ENCODE data around the gene BCAP31. TPM values are rescaled to one million over a fixed set of nuclear protein-coding genes. Genes with fewer than 3 reads are reported as not detected.
A peak's percentile ranks its signal among the peaks of the same experiment; 100 is the strongest.

BCAP31 gene
- total RNA-seq, 4 donors from 2014 or later = 86.6 to 177 (median 102) TPM

- DNase-seq = peak; percentile 46 to 52
These were observed 2.3 kb upstream of the BCAP31 start for GRCh38 chrX:153726286-153727122.

GRCh38 chrX:153725832-153726285 lies 1.7 kb upstream of the BCAP31 start:
- Histone ChIP-seq H3K36me3 (no peaks in the 10 kb centered on the region), H3K9me3 (no peaks in the 10 kb centered on the region), H3K4me3 (no peak overlapping the region), H3K4me1 (peaks cover 0 to 4% of the 10 kb centered on the region in 2 donors), H3K27ac (peak overlapping the region; percentile 81 to 91), H3K27me3 (no peaks in the 10 kb centered on the region)
- TF ChIP-seq POLR2A (IDR thresholded peaks at IDR 0.05) (no peak), CTCF (IDR thresholded peaks at IDR 0.05) (no peak)
- intact Hi-C loops (cut with DNase I; ENCODE audit: low total_unique reads) = no loop called here
- peak in 1 of 2 donors; percentile 37 for DNase-seq

More at GRCh38 chrX:153726286-153727122, 2.3 kb upstream of the BCAP31 start:
- H3K9me3 ChIP-seq = no peaks in the 10 kb centered on the region
- H3K4me1 ChIP-seq = peaks cover 0 to 4% of the 10 kb centered on the region in 2 donors
- H3K27me3 ChIP-seq = no peaks in the 10 kb centered on the region
- H3K27ac ChIP-seq = peak overlapping the region; percentile 81 to 91
- TF ChIP-seq POLR2A (IDR thresholded peaks at IDR 0.05) (no peak), CTCF (IDR thresholded peaks at IDR 0.05) (no peak)
- no peaks in the 10 kb centered on the region for H3K36me3 ChIP-seq
- peak overlapping the region; percentile 9 to 21 for H3K4me3 ChIP-seq
- intact Hi-C loops (cut with DNase I; ENCODE audit: low total_unique reads) = no loop called here

DNA sequence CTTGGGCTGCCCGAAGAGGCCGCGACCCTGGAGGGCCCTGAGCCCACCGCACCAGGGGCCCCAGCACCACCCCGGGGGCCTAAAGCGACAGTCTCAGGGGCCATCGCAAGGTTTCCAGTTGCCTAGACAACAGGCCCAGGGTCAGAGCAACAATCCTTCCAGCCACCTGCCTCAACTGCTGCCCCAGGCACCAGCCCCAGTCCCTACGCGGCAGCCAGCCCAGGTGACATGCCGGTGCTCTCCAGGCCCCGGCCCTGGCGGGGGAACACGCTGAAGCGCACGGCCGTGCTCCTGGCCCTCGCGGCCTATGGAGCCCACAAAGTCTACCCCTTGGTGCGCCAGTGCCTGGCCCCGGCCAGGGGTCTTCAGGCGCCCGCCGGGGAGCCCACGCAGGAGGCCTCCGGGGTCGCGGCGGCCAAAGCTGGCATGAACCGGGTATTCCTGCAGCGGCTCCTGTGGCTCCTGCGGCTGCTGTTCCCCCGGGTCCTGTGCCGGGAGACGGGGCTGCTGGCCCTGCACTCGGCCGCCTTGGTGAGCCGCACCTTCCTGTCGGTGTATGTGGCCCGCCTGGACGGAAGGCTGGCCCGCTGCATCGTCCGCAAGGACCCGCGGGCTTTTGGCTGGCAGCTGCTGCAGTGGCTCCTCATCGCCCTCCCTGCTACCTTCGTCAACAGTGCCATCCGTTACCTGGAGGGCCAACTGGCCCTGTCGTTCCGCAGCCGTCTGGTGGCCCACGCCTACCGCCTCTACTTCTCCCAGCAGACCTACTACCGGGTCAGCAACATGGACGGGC lies 1.0 kb upstream of the BCAP31 start:
- peak overlapping the region; percentile 32 to 49 for H3K4me3 ChIP-seq
- H3K36me3 ChIP-seq = no peaks in the 10 kb centered on the region
- no peak for DNase-seq
- H3K27me3 ChIP-seq = no peaks in the 10 kb centered on the region
- no peaks in the 10 kb centered on the region for H3K9me3 ChIP-seq
- peak overlapping the region; percentile 81 to 91 for H3K27ac ChIP-seq
- peaks cover 0 to 4% of the 10 kb centered on the region in 2 donors for H3K4me1 ChIP-seq
- intact Hi-C loops (cut with DNase I; ENCODE audit: low total_unique reads) = no loop called here
- no peak for TF ChIP-seq CTCF (IDR thresholded peaks at IDR 0.05)
- no peak for TF ChIP-seq POLR2A (IDR thresholded peaks at IDR 0.05)

- no peaks in the 10 kb centered on the region for H3K27me3 ChIP-seq
- no peaks in the 10 kb centered on the region for H3K36me3 ChIP-seq
- intact Hi-C loops (cut with DNase I; ENCODE audit: low total_unique reads) = no loop called here
- peak overlapping the region; percentile 43 to 49 for H3K4me3 ChIP-seq
- peak; percentile 44 to 46 for DNase-seq
- H3K4me1 ChIP-seq = peaks cover 0 to 4% of the 10 kb centered on the region in 2 donors
- no peaks in the 10 kb centered on the region for H3K9me3 ChIP-seq
- TF ChIP-seq POLR2A (IDR thresholded peaks at IDR 0.05) (no peak), CTCF (IDR thresholded peaks at IDR 0.05) (peak in 2 of 4 experiments; percentile 20)
- peak overlapping the region; percentile 81 to 91 for H3K27ac ChIP-seq
These were observed 586 bp downstream of the BCAP31 start for GRCh38 chrX:153723351-153724251.
